Osteoblast (primary cell): ENCODE measurements around the gene FOXG1. TPM values are rescaled to one million over a fixed set of nuclear protein-coding genes. Genes with fewer than 3 reads are reported as not detected.

ENCODE experiments used
- DNase-seq: peaks from one replicate; pipeline ENCODE4 v3.0.0; 2011; ENCODE audit warnings: low spot score, mixed read lengths; ENCODE audit not compliant: insufficient read length; ENCODE audit errors: missing footprints
- H2AFZ ChIP-seq: 2 replicates; pipeline ENCODE4 v1.6.0; 2011; ENCODE audit warnings: mild to moderate bottlenecking, low read length
- H3K27ac ChIP-seq: 2 replicates; pipeline ENCODE4 v1.5.1; 2011; ENCODE audit warnings: mild to moderate bottlenecking, low read depth, low read length, moderate library complexity
- H3K27me3 ChIP-seq: 2 replicates; pipeline ENCODE4 v1.6.0; 2012; ENCODE audit warnings: mild to moderate bottlenecking, control low read depth, inconsistent platforms, low read length, moderate library complexity; ENCODE audit not compliant: insufficient read depth
- H3K36me3 ChIP-seq: 2 replicates; pipeline ENCODE4 v1.5.1; 2011; ENCODE audit warnings: mild to moderate bottlenecking, low read length, control low read depth, moderate library complexity; ENCODE audit not compliant: insufficient read depth
- H3K4me1 ChIP-seq: 2 replicates; pipeline ENCODE4 v1.5.1; 2011; ENCODE audit warnings: mild to moderate bottlenecking, low read length, control low read depth, moderate library complexity; ENCODE audit not compliant: insufficient read depth
- H3K4me2 ChIP-seq: 2 replicates; pipeline ENCODE4 v1.6.0; 2011; ENCODE audit warnings: mild to moderate bottlenecking, low read length; ENCODE audit not compliant: insufficient read depth
- H3K4me3 ChIP-seq: fragments of 200-600 bp; sonication (generic); 3 replicates; pipeline ENCODE4 v1.5.1; 2012; ENCODE audit warnings: mild to moderate bottlenecking, low read length, inconsistent platforms; ENCODE audit not compliant: insufficient read depth
- H3K79me2 ChIP-seq: 2 replicates; pipeline ENCODE4 v1.6.0; 2012; ENCODE audit warnings: mild to moderate bottlenecking, low read length, control low read depth, inconsistent platforms; ENCODE audit not compliant: insufficient read depth
- H3K9me3 ChIP-seq: 2 replicates; pipeline ENCODE4 v1.5.1; 2011; ENCODE audit warnings: low read depth, low read length, control low read depth
- H4K20me1 ChIP-seq: 2 replicates; pipeline ENCODE4 v1.6.0; 2012; ENCODE audit warnings: mild to moderate bottlenecking, low read length, control low read depth; ENCODE audit not compliant: insufficient read depth
- total RNA-seq: library from RNA; depleted of rRNA; stranded (reverse); fragments of >200 nt; gene quantifications from 2 replicates; pipeline ENCODE4 v1.2.3, GENCODE V29; 2012
- TF ChIP-seq, protein P1 (sequence below): IDR thresholded peaks from 2 replicates; pipeline ENCODE4 v1.5.1; 2011; ENCODE audit warnings: mild to moderate bottlenecking, low read depth, low read length, moderate library complexity; ENCODE audit errors: extremely low read depth

Gene FOXG1
- total RNA-seq, 1 donor = not detected

DNA sequence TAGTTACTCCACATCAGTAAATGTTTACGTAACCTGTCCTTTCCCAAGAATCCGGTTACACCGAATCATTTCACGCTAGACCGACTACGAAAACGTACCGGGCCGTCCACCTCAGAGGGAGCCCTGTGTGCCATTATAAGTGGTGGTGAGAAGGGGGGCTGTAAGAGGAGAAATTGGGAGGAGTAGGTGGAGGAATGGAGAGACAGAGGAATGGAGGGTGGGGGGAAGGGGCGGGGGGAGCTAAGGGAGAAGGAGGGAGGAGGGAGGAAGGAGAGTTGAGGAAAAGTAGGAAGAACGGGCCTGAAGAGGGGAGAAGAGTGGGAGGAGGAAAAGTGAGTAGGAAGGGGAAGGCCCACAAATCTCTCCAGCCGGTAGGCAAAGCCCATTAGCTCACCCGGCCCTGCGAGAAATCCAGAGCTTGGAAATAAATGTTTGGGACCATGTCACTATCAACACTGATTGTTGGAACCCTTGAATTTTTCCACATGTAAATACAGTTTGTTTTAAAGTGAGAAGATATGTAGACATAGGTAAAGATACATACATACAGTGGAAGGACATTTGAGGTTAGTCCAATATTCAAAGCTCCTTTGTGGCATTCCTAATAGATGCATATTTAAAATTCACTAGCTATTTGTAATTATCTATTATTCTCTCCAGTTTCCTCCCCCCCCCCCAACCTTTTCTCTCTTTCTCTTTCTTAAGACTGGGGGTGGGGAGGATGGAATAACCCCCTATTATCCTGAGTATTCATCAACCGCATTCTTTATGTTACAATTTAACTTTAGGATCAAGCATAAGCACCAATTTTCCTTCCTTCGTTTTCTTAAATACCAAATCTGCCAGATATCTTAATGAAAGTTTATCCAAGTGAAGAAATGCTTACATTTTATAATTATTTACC lies 2.1 kb upstream of the FOXG1 start:
- Histone ChIP-seq H3K4me2 (no peak overlapping the region), H3K27me3 (peaks cover 85% of the 10 kb centered on the region), H3K4me1 (no peaks in the 10 kb centered on the region), H3K4me3 (no peak overlapping the region), H2AFZ (no peak overlapping the region), H4K20me1 (no peaks in the 10 kb centered on the region), H3K36me3 (no peaks in the 10 kb centered on the region), H3K9me3 (no peaks in the 10 kb centered on the region), H3K79me2 (no peaks in the 10 kb centered on the region), H3K27ac (no peak overlapping the region)
- no peak for DNase-seq
- TF ChIP-seq, protein P1, sequence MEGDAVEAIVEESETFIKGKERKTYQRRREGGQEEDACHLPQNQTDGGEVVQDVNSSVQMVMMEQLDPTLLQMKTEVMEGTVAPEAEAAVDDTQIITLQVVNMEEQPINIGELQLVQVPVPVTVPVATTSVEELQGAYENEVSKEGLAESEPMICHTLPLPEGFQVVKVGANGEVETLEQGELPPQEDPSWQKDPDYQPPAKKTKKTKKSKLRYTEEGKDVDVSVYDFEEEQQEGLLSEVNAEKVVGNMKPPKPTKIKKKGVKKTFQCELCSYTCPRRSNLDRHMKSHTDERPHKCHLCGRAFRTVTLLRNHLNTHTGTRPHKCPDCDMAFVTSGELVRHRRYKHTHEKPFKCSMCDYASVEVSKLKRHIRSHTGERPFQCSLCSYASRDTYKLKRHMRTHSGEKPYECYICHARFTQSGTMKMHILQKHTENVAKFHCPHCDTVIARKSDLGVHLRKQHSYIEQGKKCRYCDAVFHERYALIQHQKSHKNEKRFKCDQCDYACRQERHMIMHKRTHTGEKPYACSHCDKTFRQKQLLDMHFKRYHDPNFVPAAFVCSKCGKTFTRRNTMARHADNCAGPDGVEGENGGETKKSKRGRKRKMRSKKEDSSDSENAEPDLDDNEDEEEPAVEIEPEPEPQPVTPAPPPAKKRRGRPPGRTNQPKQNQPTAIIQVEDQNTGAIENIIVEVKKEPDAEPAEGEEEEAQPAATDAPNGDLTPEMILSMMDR = no peak

DNA sequence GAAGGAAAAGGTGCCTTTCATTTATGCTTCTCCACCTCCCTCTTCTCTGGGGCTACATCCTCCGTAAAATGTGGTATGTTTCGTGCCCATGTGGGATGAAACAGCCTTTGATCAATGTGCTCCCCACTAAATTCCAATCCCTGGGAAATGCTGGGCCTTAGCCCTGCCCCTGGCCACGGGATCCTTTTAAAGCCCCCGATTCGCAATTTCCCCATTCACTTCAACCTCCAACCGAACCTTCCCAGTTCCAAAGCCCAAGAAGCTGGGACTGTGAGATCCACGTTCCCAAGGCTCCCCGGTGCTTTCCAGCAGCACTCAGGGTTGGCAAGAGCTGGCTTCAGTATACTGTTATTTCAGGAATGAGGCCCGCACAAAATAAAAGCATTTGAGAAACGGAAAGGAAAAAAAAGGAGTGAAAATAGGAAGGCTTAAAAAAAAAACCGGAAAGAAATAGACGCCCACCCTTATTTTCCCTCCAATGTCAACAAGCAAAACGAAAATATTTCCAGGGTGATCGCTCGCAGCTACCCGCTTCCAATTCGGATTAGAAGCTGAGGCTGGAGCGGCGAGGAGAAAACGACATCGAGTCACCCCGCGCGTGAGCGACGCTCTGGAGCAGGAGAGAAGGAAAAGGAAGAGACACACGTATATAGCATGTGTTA lies 1.3 kb upstream of the FOXG1 start:
- no peaks in the 10 kb centered on the region for H4K20me1 ChIP-seq
- peak overlapping the region; percentile 55 for H3K4me3 ChIP-seq
- H3K36me3 ChIP-seq = no peaks in the 10 kb centered on the region
- no peaks in the 10 kb centered on the region for H3K4me1 ChIP-seq
- no peaks in the 10 kb centered on the region for H3K79me2 ChIP-seq
- H3K4me2 ChIP-seq = peak overlapping the region; percentile 53
- peaks cover 83% of the 10 kb centered on the region for H3K27me3 ChIP-seq
- no peak overlapping the region for H3K27ac ChIP-seq
- TF ChIP-seq, protein P1 = no peak
- no peak for DNase-seq
- H2AFZ ChIP-seq = no peak overlapping the region
- no peaks in the 10 kb centered on the region for H3K9me3 ChIP-seq

DNA sequence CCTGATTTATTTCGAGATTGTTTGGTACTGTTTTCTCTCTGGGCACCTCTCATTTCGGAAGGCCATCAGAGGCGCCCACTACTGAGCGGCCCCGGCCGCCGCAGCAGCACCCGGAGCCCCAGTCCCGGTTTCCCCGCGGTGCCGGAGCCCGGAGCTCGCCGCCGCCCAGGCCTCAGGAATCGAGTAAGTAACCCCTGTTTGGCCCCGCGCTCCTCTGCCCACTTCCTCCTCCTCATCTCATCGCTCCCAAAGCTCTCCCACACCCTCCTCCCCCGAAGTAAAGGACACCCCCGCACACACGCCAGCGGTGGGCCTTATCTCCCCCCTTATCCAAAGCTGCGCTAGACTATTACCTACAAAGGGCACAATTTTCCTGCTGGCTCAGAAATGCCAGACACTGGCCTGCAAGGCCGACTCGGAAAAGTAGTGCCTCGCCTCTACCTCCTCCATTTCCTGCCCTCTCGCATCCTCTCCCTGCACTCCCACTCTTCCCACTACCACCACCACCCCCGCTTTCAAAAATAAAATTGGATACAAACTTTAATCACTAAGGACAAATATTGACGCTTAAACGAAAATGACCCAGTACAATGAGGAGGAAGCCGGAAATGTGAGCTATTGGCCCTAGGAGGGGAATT lies 637 bp upstream of the FOXG1 start:
- H3K27ac ChIP-seq = no peak overlapping the region
- no peaks in the 10 kb centered on the region for H3K9me3 ChIP-seq
- no peaks in the 10 kb centered on the region for H3K36me3 ChIP-seq
- H3K4me3 ChIP-seq = peak overlapping the region; percentile 55
- no peaks in the 10 kb centered on the region for H3K4me1 ChIP-seq
- H3K4me2 ChIP-seq = peak overlapping the region; percentile 53
- TF ChIP-seq, protein P1 = no peak
- H2AFZ ChIP-seq = peak overlapping the region; percentile 29
- peaks cover 83% of the 10 kb centered on the region for H3K27me3 ChIP-seq
- H4K20me1 ChIP-seq = no peaks in the 10 kb centered on the region
- DNase-seq = peak; percentile 87
- H3K79me2 ChIP-seq = no peaks in the 10 kb centered on the region
